GM19463 (cell line): ENCODE data around the gene ARHGEF38.
"Not testable (repeated sequence)": the region's sequence is repeated elsewhere in the genome, so short reads cannot be mapped to it uniquely, and the experiment has no call there.

Source experiments
- ATAC-seq: cut with Tn5 transposase; IDR thresholded peaks from one replicate; pipeline ENCODE4 v1.9.1; 2021; ENCODE audit warnings: mild to moderate bottlenecking, moderate library complexity; ENCODE audit not compliant: unreplicated experiment

Gene ARHGEF38

GRCh38 chr4:105650190-105650589 lies 97.8 kb downstream of the ARHGEF38 start:
- no peak for ATAC-seq

- ATAC-seq: no peak
Measured at GRCh38 chr4:105651884-105652283, 99.5 kb downstream of the ARHGEF38 start.

- no peak for ATAC-seq
Measured at GRCh38 chr4:105652286-105652888, 100.0 kb downstream of the ARHGEF38 start.

GRCh38 chr4:105657117-105657765 lies 104.8 kb downstream of the ARHGEF38 start:
- no peak for ATAC-seq

- no peak for ATAC-seq
Measured at GRCh38 chr4:105659190-105659589, 106.8 kb downstream of the ARHGEF38 start.

GRCh38 chr4:105661028-105661427 lies 108.6 kb downstream of the ARHGEF38 start:
- no peak for ATAC-seq

GRCh38 chr4:105662935-105663675 lies 110.7 kb downstream of the ARHGEF38 start:
- no peak for ATAC-seq

- no peak for ATAC-seq
Measured at GRCh38 chr4:105666693-105667092, 114.3 kb downstream of the ARHGEF38 start.

GRCh38 chr4:105670684-105671083 lies 118.3 kb downstream of the ARHGEF38 start:
- no peak for ATAC-seq

- ATAC-seq: no peak
Measured at GRCh38 chr4:105671301-105671700, 118.9 kb downstream of the ARHGEF38 start.

GRCh38 chr4:105674011-105674410 lies 121.6 kb downstream of the ARHGEF38 start:
- ATAC-seq: no peak

GRCh38 chr4:105677709-105678108 lies 125.3 kb downstream of the ARHGEF38 start:
- ATAC-seq: no peak

GRCh38 chr4:105679186-105679585 lies 126.8 kb downstream of the ARHGEF38 start:
- ATAC-seq: no peak

- no peak for ATAC-seq
Measured at GRCh38 chr4:105683038-105683437, 130.6 kb downstream of the ARHGEF38 start.

- no peak for ATAC-seq
Measured at GRCh38 chr4:105686571-105686970, 134.2 kb downstream of the ARHGEF38 start.

- not testable (repeated sequence) for ATAC-seq
Measured at GRCh38 chr4:105694812-105695211, 142.4 kb downstream of the ARHGEF38 start.

- not testable (repeated sequence) for ATAC-seq
Measured at GRCh38 chr4:105695832-105696231, 143.4 kb downstream of the ARHGEF38 start.

GRCh38 chr4:105698607-105699006 lies 146.2 kb downstream of the ARHGEF38 start:
- no peak for ATAC-seq

- ATAC-seq: no peak
Measured at GRCh38 chr4:105707782-105708180, 155.4 kb downstream of the ARHGEF38 start.

GRCh38 chr4:105708181-105709080 lies 156.0 kb downstream of the ARHGEF38 start, which contains the start of the genes GSTCD and INTS12:
Gene GSTCD (plus strand): TSS chr4:105708784. CDS start chr4:105717614, 8,830 bp downstream.
Gene INTS12 (minus strand): TSS chr4:105708689. CDS start chr4:105700005, 8,684 bp downstream.
- ATAC-seq: peak; percentile 74

- ATAC-seq: peak; percentile 29
Measured at GRCh38 chr4:105709081-105709450, 156.6 kb downstream of the ARHGEF38 start.
